Measurements from ENCODE around the gene GYS2. TPM values are rescaled to one million over a fixed set of nuclear protein-coding genes. Genes with fewer than 3 reads are reported as not detected.
"Not testable (repeated sequence)": the region's sequence is repeated elsewhere in the genome, so short reads cannot be mapped to it uniquely, and the experiment has no call there.

Gene GYS2
- total and polyA plus RNA-seq, 4 donors: 15.5 to 86.8 (median 34.1) TPM

DNA sequence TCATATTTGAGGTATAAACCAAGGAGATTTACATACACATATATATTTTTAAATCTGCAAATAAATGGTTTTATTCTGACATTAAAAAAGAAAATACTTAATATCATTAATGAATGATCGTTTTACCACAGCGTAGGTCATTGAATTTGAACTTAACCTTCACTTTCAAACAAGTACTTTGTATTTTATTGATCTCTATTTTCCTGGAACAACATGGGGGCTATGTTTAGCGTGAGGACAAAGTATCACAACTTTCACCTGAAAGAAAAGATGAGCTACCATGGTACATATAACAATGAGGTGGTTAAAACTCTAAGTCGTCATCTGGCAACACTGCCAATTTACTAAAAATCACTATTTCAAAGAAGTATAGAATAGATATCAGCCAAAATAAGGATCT, 6.0 kb downstream of the GYS2 start (continued):
- peak; percentile 88 to 93 for TF ChIP-seq HNF4A (conservative IDR thresholded peaks at IDR 0.05)
- peak; percentile 35 for TF ChIP-seq NR2F2 (IDR thresholded peaks at IDR 0.05)
- TF ChIP-seq, protein P1, sequence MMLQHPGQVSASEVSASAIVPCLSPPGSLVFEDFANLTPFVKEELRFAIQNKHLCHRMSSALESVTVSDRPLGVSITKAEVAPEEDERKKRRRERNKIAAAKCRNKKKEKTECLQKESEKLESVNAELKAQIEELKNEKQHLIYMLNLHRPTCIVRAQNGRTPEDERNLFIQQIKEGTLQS (IDR thresholded peaks at IDR 0.05): no peak
- no peak for TF ChIP-seq FOXA1 (IDR thresholded peaks at IDR 0.05)
- TF ChIP-seq, protein P2, sequence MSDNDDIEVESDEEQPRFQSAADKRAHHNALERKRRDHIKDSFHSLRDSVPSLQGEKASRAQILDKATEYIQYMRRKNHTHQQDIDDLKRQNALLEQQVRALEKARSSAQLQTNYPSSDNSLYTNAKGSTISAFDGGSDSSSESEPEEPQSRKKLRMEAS (IDR thresholded peaks at IDR 0.05): no peak
- TF ChIP-seq SP1 (IDR thresholded peaks at IDR 0.05): peak; percentile 58
- peak; percentile 91 for TF ChIP-seq YY1 (IDR thresholded peaks at IDR 0.05)
- peak; percentile 78 for TF ChIP-seq HNF4G (IDR thresholded peaks at IDR 0.05)
- no peak for TF ChIP-seq TAF1 (conservative IDR thresholded peaks at IDR 0.05)
- peak; percentile 78 to 85 for TF ChIP-seq RXRA (IDR thresholded peaks at IDR 0.05)

DNA sequence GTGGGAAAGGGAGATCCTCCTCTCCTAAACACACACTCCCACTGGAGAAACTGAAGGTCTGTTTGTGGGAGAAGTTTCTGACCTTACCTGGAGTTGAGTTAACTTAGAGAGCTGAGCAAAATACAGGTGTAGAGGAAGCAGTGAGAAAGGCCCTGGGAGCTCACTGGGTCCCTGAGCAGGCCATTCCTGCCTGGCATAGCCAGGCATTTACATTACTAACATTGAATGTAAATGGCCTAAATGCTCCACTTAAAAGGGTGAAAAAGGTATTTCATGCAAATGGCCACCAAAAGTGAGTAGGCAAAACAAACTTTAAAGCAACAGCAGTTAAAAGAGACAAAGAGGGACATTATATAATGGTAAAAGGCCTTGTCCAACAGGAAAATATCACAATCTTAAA, 9.3 kb downstream of the GYS2 start:
- H3K4me1 ChIP-seq (ENCODE audit: control insufficient read depth in 4 of 4, insufficient read depth in 4 of 4, low read length in 3 of 4): peaks cover 2 to 29% (median 17%) of the 10 kb centered on the region in 4 donors
- not testable (repeated sequence) for H3K36me3 ChIP-seq (ENCODE audit: control insufficient read depth in 4 of 4, insufficient read depth in 3 of 4, low read depth in 1 of 4, low read length in 3 of 4); DNase-seq (ENCODE audit: low spot score); H3K9ac ChIP-seq (ENCODE audit: low read depth in 1 of 2, low read length in 2 of 2); H3K27me3 ChIP-seq (ENCODE audit: control insufficient read depth in 4 of 4, insufficient read depth in 4 of 4, low read length in 3 of 4); H3K9me3 ChIP-seq (ENCODE audit: control insufficient read depth in 4 of 4, low read length in 3 of 4); H3K4me3 ChIP-seq (ENCODE audit: low read depth in 1 of 3, low read length in 3 of 3); H3K27ac ChIP-seq (ENCODE audit: low read depth in 1 of 2, low read length in 2 of 2)

DNA sequence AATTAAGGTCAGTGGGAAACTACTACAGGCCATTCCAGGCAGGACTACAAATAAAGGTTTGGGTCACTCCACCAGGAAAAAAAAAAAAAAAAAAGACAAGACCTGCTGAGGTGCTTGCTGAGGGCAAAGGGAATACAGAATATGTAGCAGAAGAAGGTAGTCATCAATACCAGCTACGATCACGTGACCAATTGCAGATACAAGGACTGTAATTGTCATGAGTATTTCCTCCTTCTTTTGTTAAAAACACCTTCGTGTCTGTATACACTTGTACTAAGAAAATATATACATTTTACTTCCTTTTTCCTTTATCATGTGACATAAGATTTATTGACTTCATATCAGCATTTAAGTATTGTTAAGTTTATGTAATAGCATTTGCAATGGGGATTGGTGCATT, 19.2 kb downstream of the GYS2 start:
- 86% methylated on average over 3 of the region's 3 CpGs for WGBS

DNA sequence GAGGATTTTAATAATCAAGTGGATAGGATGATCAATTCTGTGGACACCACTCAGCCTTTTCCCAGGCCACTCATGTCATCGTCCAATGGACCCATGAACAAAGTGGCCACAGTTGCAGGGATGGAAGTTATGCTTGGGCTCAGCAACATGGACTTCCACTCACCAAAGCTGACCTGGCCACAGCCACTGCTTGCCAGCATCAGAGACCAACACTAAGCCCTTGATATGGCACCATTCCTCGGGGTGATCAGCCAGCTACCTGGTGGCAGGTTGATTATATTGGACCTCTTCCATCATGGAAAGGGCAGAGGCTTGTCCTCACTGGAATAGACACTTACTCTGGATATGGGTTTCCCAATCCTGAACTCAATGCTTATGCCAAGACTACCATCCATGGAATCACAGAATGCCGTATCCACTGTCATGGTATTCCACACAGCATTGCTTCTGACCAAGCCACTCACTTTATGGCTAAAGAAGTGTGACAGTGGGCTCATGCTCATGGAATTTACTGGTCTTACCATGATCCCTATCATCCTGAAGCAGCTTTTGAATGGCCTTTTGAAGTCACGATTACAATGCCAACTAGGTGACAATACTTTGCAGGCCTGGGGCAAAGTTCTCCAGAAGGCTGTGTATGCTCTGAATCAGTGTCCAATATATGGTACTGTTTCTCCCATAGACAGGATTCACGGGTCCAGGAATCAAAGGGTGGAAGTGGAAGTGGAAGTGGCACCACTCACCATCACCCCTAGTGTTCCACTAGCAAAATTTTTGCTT, 20.1 kb downstream of the GYS2 start:
- WGBS: 40% methylated on average over 5 of the region's 5 CpGs
- H3K4me3 ChIP-seq (ENCODE audit: low read depth in 1 of 3, low read length in 3 of 3); H3K9ac ChIP-seq (ENCODE audit: low read depth in 1 of 2, low read length in 2 of 2); H3K36me3 ChIP-seq (ENCODE audit: control insufficient read depth in 4 of 4, insufficient read depth in 3 of 4, low read depth in 1 of 4, low read length in 3 of 4); H3K27me3 ChIP-seq (ENCODE audit: control insufficient read depth in 4 of 4, insufficient read depth in 4 of 4, low read length in 3 of 4); H3K27ac ChIP-seq (ENCODE audit: low read depth in 1 of 2, low read length in 2 of 2); DNase-seq (ENCODE audit: low spot score); H3K9me3 ChIP-seq (ENCODE audit: control insufficient read depth in 4 of 4, low read length in 3 of 4): not testable (repeated sequence)
- H3K4me1 ChIP-seq (ENCODE audit: control insufficient read depth in 4 of 4, insufficient read depth in 4 of 4, low read length in 3 of 4): peaks cover 2 to 26% (median 9%) of the 10 kb centered on the region in 4 donors
- TF ChIP-seq SP1 (IDR thresholded peaks at IDR 0.05) (peak; percentile 23), HNF4G (IDR thresholded peaks at IDR 0.05) (peak; percentile 10), HNF4A (conservative IDR thresholded peaks at IDR 0.05) (peak; percentile 57 to 69), YY1 (IDR thresholded peaks at IDR 0.05) (peak; percentile 62), RXRA (IDR thresholded peaks at IDR 0.05) (peak; percentile 25 to 60)
- TF ChIP-seq, protein P2 (IDR thresholded peaks at IDR 0.05): peak; percentile 8

More for the DNA sequence above, 19.2 kb downstream of the GYS2 start:
- peaks cover 0 to 3% (median 0%) of the 10 kb centered on the region in 4 donors for H3K36me3 ChIP-seq (ENCODE audit: control insufficient read depth in 4 of 4, insufficient read depth in 3 of 4, low read depth in 1 of 4, low read length in 3 of 4)
- peaks cover 2 to 27% (median 9%) of the 10 kb centered on the region in 4 donors for H3K4me1 ChIP-seq (ENCODE audit: control insufficient read depth in 4 of 4, insufficient read depth in 4 of 4, low read length in 3 of 4)
- no peaks in the 10 kb centered on the region for H3K9me3 ChIP-seq (ENCODE audit: control insufficient read depth in 4 of 4, low read length in 3 of 4)
- no peaks in the 10 kb centered on the region for H3K27me3 ChIP-seq (ENCODE audit: control insufficient read depth in 4 of 4, insufficient read depth in 4 of 4, low read length in 3 of 4)
- H3K9ac ChIP-seq (ENCODE audit: low read depth in 1 of 2, low read length in 2 of 2): no peak overlapping the region
- H3K4me3 ChIP-seq (ENCODE audit: low read depth in 1 of 3, low read length in 3 of 3): no peak overlapping the region
- TF ChIP-seq EGR1 (IDR thresholded peaks at IDR 0.05; ENCODE audit: low read depth in 2 of 2) (no peak), YY1 (IDR thresholded peaks at IDR 0.05) (no peak), JUND (IDR thresholded peaks at IDR 0.05) (no peak), RAD21 (IDR thresholded peaks at IDR 0.05) (no peak)
- DNase-seq (ENCODE audit: low spot score): no peak
- H3K27ac ChIP-seq (ENCODE audit: low read depth in 1 of 2, low read length in 2 of 2): no peak overlapping the region

Data from liver (tissue), 9 donors.